Activated CD4-positive, alpha-beta T cell treated with anti-CD3 and anti-CD28 coated beads for 24 hours (primary cell): ENCODE measurements around the gene INTS12.

Experiments used
- DNase-seq, 2 donors: peaks; one replicate each; pipeline ENCODE4 v3.0.0-alpha.2; 2020; ENCODE audit warnings: low read depth in 2 of 2

Gene INTS12

DNA sequence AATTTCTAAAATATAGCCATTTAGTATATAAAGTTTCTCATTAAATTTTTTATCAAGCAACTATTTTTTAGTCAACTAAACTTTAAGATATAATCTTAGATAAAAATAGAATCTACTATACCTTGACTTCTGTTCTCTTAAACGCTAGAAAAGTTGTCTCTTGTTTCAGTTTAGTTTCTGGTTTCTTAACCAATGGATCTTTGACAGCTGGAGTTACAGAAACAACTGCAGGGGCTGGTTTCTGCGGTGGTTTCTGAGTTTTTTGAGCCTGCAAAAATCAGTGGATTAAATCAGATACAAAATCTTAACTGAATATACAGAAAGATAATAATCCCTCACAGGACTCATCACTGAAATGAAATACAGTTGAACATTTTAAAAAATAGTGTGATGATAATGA, 21.9 kb downstream of the INTS12 start:
- no peak for DNase-seq

GRCh38 chr4:105683038-105683437, 25.5 kb downstream of the INTS12 start:
- no peak for DNase-seq

- DNase-seq, result no peak
Measured at GRCh38 chr4:105679186-105679585, 29.3 kb downstream of the INTS12 start.

DNA sequence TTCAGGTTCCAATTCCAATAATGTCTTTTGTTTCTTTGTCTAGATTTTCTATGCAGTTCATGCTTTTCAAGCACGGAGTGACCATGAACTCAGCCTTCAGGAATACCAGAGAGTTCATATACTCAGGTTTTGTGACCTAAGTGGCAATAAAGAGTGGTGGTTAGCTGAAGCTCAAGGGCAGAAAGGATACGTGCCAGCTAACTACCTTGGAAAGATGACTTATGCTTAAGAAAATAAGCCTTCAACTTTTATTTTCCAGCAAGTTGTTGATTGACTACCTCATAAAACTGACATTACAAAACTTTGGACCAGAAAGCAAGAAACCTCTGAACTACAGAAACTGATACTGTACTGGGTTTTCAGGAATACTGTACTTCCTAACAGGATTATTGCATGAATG, 30.8 kb downstream of the INTS12 start:
- no peak for DNase-seq

GRCh38 chr4:105674011-105674410, 34.5 kb downstream of the INTS12 start:
- DNase-seq, result no peak

GRCh38 chr4:105671301-105671700, 37.2 kb downstream of the INTS12 start:
- DNase-seq, result no peak

DNA sequence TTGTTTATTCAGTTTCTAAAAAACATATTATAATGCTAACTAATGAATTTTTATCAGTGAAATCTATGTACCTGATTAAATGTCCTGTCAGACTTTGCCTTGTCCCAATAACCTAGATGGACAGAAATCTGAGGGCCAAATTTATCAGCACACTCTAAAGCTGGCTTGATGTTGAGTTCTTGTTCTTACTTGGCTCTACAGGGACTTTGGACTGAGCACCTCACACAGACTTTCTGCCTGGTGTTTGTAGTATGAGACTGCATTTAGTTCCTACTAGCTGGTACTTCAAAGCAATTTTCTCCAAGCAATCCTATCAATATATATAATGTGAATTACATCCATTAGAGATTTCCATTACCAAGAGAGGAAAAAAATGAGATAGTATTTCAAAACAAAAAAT, 37.8 kb downstream of the INTS12 start:
- no peak for DNase-seq

DNA sequence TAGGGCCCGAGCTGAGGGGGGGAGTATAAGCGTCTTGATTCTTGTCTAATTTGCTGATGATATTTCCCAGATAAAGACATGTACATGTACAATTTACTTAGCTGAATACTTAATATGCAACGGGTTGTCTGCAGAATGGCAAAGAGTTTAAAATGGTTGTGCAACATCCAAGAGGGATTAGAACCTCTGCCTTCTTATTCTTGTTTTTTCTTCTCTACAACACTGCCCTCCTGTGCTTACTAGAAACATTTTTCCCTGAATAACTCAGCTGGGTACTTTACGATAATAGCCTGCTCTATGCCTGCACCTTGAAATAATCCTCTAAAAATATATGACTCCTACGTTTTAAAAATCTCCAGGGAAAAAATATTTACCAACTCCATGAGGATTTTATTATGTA, 41.8 kb downstream of the INTS12 start:
- no peak for DNase-seq

- no peak for DNase-seq
Measured at GRCh38 chr4:105662935-105663675, 45.4 kb downstream of the INTS12 start.

GRCh38 chr4:105661028-105661427, 47.5 kb downstream of the INTS12 start:
- DNase-seq, result no peak

DNA sequence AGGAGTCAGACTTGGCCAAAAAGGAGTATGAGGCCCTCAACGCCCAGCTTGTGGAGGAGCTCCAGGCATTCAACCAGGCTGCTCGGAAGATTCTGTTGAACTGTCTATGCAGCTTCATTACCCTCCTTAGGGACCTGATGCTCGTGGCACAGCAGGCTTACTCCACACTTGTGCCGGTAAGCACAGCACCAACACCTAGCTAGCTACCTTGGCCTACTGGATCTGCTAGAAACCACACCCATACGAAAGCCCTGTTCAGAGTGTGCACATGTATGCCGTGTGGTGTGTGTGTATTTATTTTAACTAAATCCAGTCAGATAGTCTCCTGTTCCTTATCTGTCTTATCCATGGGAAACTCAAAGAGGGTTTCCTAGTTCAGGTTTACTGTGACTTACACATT, 49.3 kb downstream of the INTS12 start:
- no peak for DNase-seq

- DNase-seq, result no peak
Measured at GRCh38 chr4:105657117-105657765, 51.2 kb downstream of the INTS12 start.

GRCh38 chr4:105652286-105652888, 56.1 kb downstream of the INTS12 start:
- DNase-seq, result no peak

GRCh38 chr4:105651884-105652283, 56.6 kb downstream of the INTS12 start:
- no peak for DNase-seq

GRCh38 chr4:105650190-105650589, 58.3 kb downstream of the INTS12 start:
- DNase-seq, result no peak

DNA sequence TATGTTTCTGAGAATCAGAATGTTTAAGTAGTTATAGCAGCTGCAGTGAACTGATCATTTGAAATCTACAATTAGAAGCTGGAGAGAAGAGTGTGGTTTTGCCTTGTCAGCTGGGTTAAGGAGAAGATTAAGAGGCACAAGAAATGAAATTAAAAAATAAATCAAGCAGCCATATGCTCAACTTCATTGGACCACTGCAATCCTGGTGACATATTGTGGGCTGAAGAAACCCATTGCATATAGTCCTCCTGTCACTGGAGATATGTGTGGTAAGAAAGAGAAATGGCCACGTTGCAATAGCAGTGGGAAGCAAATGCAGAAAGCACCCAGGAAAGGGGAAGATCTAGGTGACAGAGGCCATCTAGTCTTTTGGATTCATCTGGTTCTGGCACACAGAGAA, 63.0 kb downstream of the INTS12 start:
- no peak for DNase-seq

DNA sequence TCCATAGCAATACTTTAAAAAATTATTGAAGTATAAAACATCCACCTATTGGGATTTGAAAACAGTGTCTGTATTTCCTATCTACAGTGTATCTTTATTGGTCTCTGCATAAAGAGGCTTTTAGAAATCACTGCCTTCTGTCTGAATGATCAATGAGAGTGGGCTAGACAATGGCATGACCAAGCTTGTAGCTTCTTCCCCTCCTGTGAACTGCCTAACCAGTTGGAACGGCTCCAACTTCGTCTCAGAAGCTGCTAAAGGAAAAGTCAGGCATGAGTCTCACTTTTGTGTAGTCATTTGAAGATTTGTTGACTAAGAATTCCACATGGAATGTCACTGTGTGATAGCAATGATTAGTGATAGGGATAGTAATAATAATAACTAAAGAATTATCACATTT, 64.2 kb downstream of the INTS12 start:
- no peak for DNase-seq

DNA sequence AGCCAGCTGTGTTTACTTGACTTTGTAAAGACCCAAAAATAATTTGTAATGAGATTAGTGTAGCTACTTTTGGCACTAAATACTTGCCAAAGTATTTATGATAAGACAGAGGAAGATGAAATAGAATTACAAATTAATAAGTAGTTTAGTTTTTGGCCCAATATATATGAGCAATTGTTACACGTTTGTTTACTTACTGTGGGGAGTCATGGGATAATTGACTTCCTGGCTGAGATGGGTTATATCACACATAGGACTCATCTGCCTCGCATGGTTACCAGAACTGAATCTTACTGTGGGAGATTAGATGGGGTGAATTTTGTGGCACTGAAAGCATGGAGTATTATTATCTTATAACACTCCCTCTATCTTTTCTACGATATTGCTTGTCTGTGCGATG, 66.6 kb downstream of the INTS12 start:
- DNase-seq, result no peak

DNA sequence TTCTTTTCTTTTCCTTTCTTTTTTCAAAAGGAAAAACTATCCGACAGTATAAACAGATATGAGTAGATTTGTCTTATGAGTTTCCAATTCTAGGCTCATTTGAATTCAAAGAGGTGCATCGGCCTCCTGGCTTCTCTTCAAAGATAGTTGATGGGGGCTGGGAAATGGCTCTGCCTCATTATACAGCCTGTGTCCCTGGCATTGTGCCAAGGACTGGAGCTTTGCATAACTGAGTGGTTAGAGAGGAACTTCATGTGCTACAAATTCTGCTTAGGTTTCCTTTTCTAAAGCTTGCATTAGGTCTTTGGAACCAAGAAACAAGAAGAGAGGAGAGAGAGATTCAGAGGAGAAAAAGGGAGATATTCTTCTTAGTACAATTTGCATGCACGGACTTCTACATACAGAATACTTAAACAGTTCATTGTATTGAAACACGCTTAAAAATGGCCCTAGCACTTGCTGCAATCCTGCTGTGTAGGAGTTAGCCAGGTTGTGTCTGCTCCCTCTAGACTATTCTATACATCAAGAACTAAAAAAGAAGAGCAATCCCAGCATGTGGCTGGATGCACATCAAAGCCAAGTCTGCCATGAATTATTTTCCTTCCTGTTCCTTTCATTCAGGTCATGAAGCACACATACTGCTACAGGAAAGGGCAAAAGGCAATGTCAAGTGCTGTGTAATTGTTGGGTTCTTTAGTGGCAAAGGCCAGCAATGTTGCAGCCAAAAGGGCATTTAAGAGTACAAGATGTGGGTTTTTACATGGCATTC, 70.9 kb downstream of the INTS12 start:
- DNase-seq, result no peak

DNA sequence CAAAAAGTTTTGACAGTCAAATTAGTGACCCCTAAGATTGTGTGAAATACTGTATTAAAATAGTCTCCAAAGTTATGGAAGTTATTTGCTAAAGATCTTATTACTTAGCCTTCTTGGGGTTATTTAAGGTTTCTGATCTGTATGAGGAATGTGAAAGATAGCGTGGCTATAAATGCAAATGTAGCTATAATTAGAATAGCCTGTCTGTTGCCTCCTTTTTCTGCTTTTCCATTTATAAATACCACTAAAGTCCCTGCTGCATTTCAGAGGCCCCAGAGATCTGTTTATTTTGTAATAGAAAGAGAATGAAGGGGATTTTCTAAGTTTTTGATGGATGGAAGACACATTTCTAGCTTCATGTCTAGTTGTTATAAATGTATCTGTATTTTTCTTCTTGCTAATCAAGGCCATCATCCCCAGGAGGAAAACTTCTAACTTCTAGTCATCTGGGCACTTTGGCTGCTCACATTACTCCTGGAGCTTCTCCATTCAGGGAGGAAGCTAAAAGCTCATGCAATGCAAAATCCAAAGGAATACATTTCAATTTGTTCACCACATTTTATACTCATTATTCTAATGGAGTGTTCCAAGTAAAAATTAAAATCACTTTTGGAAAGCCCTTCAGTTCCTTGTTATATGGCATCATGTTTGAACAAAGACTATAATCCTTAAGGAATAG, 73.9 kb downstream of the INTS12 start:
- no peak for DNase-seq

GRCh38 chr4:105633241-105633640, 75.2 kb downstream of the INTS12 start:
- DNase-seq, result no peak
